HG03097 (cell line): ENCODE results near the gene FAM83D.

Experiments
- ATAC-seq: cut with Tn5 transposase; IDR thresholded peaks from one replicate; pipeline ENCODE4 v1.9.1; 2021; ENCODE audit not compliant: unreplicated experiment, low FRiP score

Gene FAM83D, protein sequence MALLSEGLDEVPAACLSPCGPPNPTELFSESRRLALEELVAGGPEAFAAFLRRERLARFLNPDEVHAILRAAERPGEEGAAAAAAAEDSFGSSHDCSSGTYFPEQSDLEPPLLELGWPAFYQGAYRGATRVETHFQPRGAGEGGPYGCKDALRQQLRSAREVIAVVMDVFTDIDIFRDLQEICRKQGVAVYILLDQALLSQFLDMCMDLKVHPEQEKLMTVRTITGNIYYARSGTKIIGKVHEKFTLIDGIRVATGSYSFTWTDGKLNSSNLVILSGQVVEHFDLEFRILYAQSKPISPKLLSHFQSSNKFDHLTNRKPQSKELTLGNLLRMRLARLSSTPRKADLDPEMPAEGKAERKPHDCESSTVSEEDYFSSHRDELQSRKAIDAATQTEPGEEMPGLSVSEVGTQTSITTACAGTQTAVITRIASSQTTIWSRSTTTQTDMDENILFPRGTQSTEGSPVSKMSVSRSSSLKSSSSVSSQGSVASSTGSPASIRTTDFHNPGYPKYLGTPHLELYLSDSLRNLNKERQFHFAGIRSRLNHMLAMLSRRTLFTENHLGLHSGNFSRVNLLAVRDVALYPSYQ

DNA sequence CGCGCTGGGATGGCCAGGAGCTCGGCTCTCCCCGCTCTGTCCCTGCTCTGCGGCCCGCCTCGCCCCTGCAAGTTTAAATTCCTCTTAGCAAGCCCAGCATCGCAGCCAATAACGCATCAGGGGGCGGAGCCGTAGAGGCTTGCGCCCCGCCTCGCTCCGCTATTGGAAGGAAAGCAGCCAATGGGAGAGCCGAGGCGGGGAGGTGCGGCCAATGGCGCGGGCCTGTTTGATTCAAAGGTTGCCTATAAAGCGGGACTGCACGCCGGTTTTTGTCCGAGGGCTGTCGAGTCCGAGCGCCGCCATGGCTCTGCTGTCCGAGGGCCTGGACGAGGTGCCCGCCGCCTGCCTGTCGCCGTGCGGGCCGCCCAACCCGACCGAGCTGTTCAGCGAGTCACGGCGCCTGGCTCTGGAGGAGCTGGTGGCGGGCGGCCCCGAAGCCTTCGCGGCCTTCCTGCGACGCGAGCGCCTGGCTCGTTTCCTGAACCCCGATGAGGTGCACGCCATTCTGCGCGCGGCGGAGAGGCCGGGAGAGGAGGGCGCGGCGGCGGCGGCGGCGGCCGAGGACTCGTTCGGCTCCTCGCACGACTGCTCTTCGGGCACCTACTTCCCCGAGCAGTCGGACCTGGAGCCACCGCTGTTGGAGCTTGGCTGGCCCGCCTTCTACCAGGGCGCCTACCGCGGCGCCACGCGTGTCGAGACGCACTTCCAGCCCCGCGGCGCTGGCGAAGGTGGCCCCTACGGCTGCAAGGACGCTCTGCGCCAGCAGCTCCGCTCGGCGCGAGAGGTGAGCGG, at the start of gene FAM83D:
Gene FAM83D, plus strand, starts transcription at position 276 of the 792 bp plus-strand sequence. Its CDS starts 26 bp downstream, at position 302.
- peak; percentile 87 for ATAC-seq

DNA sequence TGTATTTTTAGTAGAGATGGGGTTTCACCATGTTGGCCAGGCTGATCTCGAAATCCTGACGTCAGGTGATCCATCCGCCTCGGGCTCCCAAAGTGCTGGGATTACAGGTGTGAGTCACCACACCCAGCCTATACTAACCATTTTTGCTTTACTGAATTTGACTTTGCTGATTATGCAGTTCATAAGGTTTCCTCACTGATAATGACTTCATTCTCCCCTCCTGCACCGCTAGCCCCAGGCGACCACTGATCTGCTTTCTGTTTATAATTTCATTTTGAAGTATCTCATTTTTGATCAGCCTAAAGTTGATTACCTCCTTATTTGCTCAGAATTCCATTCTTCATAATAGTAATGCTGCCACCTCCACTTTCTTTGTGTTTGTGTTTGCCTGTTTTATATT, 48.7 kb upstream of the FAM83D start:
- ATAC-seq = no peak

DNA sequence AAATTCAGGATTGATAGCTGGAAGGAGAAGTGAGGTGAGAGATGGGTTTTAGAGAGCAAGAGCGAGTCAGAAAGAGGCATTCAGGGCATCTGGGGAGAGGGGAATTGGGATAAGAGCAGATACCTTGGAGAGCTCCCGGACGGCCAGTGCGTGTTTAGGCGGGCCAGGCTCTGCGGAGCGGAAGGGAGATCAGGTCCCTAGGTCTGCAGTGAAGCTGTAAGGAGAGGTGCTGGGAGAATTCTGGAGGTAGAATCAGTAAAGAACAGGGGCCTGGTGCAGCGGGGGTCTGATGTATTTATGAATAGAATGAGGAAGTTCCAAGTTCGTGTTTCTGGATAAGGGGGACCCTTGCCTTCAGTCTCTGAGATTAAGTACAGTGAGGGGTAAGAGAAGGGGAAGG, 47.4 kb upstream of the FAM83D start:
- no peak for ATAC-seq

DNA sequence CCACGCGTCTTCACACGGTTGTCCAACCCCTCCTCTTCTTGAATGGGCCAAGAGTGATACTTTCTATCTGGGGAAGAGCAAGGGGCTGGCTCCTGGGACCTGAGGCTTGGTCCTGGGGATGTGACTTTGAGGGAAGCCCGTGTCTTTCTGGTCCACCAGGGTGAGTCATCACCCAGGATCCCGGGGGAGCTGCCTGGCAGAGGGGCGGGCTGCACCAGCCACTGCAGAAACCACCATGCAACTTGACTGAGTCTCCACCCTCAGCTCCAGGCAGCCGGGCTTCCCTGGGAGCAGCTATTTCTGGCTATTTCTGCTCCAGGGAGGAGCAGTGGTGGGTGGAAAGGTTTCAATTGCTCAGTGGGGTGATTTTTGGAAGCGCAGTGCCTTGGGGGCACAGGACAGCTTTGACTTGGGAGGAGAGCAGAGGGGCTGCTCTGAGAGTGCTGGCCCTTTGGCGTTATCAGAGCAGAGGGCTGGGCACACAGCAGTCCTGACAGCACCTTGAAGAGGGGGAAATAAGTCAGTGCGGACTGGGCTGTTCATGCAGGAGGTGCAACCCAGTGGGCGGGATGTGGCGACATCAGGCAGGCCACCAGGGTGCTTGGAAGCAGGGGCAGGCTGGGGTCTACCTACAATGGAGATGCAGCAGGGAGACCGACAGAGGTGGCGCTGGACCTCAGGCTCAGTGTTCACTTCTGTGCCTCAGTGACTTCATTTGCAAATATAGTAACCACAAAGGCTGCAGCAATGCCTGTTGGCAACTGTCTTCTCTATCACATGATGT, 45.1 kb upstream of the FAM83D start:
- no peak for ATAC-seq

DNA sequence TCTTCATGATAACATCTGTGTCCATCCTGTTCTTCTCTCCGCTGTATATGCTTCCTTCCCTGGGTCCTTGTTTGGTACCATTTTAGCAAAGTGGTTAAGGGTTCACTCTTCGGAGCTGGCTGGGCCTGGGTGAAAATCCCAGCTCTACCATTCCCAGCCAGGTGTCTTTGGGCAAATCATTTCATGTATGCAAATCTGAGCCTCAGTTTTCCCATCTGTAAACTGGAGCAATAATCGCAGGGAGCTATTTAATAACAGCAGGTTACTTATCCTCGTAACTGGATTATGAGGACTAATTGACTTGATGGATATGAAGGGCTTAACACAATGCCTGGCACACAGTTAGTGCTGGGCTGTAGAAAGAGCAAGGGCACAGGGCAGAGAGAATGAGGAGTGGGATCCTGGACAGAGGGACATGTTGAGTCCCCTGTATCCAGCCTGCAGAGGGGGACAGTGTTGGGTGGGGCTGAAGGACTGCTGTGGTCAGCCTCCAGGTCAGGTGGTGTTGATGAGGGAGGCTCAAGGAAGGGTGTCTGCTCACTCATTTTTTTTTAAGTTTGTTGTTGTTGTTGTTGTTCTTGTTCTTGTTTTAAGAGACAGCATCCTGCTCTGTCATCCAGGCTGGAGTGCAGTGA, 44.3 kb upstream of the FAM83D start:
- no peak for ATAC-seq

DNA sequence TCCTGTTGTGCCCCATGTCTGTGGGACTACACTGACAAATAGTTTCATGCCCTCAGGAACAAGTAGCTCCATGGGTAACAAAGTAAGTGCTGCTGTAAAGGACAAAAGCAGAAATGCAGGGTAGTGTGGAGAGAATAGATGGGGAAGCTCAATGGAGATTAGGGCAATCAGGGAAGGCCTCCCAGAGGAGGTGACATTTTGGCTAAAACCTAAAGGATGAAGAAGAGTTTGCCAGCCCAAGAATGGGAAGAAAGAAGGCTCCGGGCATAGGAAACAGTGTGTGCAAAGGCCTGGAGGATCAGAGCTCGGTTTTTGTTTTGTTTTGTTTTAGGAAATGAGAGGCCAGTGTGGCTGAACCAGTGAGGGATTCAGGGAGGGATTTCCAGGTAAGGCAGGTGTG, 43.6 kb upstream of the FAM83D start:
- no peak for ATAC-seq

DNA sequence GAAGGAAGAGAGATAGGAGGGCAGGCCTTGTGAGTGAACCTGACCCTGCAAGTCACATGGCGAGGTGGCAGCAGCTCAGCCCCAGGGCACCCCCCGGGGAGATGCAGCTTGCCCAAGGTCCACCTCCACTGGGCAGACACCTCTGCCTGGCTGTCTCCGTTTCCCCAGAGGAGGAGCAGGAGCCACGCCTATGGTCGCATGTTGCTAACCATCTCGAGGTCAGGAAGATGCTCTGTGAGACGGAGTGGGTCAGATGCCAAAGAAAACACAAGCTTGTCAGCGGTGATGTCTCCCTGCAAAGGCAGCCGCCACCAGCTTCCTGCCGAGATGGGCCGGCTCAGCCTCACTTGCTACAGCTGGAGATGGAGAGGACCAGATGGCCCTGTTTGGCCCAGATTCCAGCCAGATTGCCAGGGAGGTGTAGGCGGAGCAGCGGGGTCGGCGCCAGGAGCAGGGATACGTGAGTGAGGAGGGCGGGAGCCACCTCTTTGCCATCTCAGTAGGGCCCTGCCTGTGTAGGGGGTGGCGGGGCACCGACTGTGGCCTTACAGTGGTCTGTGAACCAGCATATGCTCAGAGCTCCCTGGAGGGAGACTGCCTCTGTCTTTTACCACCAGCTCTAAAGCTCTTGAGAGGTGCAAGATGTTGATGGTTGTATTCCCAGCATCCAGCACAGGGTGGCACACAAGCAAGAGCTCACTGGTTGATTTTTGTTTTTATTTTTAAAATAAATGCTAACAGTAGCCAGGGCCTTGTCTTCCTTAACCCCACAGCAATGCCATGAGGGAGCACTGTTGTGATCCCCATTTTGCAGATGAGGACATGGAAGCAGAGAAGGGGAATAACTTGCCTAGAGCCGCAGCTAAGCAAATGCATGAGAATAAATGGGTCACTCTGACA, 42.9 kb upstream of the FAM83D start:
- no peak for ATAC-seq

DNA sequence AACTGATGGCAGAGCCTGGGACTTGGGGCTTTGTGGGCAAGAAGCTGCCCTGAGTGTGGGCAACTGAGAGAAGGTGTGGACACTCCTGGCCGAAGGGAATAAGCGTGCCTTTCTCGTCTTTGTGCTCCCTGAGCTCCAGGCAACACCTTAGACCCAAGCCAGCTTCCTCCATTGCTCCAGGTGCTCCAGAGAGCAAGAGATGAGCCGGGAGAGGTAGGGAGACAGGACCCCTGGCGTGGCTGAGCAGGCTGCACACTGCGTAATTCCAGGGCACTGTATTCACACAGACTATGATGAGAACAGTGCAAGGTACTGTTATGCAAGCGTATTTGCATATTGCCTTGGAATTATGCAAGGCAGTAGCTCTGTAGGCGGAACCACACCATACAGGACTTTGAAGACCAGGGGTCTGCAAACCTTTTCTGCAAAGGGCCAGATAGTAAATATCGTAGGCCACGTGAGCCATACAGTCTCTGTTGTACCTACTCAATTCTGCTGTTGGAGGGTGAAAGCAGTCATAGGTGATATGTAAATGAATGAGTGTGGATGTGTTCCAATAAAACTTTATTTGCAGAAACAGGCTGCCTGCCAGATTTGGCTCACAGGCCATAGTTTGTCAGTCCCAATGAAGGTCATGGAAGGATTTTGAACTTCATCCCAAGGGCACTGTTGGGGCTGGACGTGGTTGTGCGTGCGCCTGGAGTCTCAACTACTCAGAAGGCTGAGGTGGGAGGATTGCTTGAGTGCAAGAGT, 42.1 kb upstream of the FAM83D start:
- ATAC-seq = no peak

DNA sequence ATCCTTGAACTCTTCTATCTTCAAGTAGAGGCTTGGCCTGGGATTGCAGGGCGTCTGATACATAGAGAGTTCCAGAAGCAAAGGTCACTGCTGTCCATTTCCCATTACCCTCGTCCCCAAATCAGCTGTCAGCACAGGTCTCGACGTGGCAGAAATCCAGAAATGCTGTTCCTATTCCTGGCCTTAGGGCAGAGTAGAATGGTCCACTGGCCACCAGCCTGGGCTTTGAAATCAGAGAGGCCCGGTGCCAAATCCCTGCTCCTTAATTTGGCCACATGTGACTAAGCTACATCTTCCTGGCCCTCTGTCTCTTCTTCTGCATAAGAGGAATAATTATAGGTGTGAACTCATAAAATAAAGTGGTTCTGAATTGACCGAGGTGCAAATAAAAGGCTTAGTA, 40.9 kb upstream of the FAM83D start:
- ATAC-seq = no peak

DNA sequence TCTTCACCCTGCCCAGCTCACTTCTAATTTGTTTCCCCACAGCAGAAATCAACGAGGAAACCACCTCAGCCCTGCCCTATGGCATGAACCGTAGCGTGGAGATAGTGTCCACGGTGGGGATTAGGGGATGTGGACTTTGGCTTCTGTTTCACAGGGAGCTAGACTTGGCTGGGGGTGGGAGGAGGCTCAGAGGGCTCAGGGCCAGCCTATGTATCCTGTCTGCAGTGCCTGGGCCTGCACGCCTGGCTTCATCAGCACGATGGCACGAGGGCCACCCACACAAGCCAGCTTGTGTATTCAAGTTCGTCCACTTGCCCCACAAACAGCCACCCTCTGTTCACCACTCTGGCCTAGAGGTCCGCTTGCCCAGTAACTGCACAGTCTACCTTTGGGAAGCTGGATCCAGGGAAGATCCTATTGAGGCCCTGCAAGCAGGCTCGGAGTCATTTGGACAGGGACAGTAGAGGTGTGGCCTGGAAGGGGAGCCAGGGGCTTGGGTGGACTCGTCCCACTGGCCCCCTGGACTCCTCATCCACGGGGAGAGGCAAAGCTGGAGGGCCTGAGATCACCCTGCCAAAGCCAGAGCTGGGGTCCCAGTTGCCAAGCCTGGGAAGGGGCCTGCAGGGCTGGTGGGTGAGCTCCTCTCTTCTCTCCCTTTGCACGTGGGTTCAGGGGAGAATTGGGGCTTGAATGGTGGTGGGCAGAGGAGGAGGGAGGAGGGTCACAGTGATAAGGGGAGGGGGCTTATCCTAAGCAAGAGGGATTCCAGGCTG, 38.0 kb upstream of the FAM83D start:
- no peak for ATAC-seq

DNA sequence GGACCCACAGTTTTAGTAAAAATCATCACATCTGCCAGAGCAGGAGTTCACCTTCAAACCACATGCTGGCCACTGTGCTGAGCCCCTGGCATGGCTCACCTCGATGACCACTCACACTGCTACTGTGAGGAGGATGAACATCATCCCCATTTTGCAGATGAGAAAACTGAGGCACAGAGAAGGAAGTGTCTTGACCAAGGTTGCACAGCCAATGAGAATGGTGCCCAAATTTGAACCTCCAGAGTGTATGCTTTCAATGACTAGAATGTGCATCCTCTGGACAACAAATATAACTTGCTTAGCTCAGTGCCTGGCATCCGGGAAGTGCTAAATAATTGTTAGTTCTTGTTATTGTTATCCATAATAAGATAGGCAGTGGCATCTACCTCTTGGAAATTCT, 37.2 kb upstream of the FAM83D start:
- no peak for ATAC-seq

DNA sequence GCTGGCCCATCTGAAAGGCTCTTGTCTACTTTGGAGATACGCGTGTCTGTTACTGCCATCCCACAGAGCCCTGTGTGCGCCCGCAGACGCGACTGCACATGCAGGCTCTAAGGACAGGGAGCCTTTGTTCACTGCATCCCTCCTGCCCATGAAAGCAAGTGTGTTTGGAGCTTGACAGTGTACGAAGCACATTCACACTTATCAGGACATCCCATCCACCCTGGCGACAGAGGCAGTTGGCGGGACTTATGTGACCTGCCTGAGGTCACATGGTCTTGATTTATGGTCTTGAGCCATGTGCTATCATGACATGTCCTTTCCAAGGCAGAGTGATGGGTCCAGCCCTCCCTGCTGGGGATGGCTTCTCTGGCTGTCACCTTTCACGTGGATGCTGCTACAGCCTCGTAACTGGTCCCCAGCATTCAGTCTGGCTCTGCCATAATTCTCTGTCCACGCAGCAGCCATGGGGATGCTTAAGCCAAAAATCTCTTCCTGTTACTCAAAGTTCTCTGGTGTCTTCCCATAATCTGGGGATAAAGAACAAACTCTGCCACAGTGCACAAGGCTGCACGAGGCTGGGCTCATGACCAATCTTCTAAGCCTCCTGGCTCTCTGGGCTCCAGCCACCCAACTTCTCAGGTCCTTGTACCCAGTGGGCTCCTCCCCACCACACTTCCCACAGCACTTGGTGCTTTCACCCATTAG, 36.3 kb upstream of the FAM83D start:
- no peak for ATAC-seq

DNA sequence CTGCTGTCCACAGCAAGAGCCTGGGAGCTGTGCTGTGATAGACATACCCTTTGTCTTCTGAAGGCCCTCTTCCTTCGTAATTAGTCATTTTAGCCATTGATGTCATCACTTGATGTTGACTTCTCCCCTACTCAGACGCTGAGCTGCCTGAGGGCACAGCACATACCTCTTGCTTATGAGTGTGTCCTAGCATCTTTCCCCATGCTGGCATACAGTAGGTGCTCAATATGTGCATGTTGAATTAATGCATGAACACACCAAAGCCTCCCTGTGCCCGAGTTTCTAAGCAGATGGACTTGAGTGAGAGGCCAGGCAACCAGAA, 35.8 kb upstream of the FAM83D start:
- no peak for ATAC-seq

DNA sequence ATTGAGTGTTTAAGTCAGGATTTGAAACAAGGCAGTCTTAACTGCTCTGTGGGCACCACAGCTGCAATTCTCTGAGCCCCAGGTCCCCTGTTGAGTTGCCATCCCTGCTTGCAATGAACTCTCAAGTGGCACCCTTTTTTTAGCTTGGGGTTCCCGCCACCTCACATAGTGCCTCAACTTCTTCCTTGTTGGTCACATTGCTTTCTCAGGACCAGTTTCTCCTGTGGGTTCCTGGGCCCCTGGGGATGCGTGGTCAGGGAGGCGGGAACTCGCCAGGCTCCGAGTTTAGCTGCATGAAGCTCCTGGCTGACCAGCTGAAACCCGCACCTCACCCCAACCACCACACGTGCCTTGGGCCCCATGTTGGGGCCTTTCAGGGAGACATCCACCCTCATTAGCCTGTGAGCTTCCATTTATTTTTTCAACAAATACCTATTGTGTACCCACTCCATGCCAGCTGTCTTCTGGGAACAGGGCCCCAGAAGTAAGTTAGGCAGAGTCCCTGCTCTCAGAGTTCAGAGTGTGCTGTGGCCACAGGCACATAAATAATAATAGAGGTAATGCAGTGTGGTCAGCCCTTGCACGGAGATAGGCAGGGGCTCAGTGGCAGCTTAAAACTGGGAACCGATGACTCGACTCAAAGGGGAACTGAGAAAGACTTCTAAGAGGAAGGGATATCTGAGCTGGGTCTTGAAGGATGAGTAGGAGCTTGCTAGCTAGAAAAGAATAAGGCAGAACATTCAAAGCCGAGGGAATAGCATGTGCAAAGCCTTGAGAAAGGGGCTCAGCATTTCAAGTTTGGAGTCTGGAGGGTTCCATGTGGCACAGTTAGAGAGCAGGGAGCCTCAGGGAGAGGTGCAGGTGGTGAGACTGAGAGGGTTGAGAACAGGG, 33.9 kb upstream of the FAM83D start:
- ATAC-seq = no peak

DNA sequence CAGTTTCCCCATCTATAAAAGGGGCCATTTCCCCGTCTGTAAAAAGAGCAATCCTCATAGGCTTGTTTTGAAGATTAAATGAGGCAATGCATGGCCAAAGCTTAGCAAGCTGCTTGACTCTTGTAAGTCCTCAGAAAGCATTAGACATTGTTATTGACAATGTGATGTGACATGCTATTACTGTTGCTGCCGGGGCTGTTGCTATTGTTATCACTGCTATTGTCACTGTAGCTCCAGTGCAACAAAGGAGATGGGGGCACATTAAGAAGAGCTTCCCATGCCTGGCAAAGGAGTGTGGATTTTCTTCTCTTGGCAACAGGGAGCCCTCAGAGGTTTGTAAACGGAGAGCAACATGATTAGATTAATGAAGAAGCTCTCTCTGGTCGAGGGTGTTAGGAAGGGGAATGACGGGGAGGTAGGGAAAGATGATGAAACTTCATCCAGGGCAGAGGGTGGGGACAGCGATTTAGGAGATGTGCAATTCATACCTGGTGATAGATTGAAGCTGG, 33.1 kb upstream of the FAM83D start:
- no peak for ATAC-seq

DNA sequence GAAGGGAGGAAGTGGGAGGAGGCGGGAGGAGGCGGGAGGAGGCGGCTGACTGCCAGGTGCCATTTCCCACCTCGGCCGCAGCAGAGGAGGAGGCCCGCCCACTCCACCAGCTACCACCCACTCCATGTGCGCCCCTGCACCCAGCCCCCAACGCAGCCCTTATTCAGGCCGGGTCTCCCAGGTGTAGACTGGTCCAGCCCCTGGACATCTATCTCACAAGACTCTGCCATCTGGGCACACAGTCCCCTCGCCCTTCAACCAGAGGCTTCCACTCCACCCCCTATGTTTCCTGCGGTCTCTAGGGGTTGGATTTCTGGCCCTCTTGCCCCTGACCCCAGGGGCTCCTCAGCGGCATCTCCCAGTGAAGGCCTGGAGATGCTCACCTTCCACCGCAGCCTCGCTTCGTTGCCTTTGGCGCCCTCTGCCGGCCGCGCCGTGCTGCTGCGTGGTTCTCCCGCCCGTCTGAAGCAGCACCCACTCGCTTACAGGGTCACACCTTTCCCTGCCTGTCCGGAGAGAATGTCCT, 32.6 kb upstream of the FAM83D start:
- peak; percentile 54 for ATAC-seq
